Measurements from ENCODE around the gene PTPRK.

GRCh38 chr6:128437685-128438084, 82.7 kb downstream of the PTPRK start:
- TF ChIP-seq, protein P1, sequence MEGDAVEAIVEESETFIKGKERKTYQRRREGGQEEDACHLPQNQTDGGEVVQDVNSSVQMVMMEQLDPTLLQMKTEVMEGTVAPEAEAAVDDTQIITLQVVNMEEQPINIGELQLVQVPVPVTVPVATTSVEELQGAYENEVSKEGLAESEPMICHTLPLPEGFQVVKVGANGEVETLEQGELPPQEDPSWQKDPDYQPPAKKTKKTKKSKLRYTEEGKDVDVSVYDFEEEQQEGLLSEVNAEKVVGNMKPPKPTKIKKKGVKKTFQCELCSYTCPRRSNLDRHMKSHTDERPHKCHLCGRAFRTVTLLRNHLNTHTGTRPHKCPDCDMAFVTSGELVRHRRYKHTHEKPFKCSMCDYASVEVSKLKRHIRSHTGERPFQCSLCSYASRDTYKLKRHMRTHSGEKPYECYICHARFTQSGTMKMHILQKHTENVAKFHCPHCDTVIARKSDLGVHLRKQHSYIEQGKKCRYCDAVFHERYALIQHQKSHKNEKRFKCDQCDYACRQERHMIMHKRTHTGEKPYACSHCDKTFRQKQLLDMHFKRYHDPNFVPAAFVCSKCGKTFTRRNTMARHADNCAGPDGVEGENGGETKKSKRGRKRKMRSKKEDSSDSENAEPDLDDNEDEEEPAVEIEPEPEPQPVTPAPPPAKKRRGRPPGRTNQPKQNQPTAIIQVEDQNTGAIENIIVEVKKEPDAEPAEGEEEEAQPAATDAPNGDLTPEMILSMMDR (IDR thresholded peaks at IDR 0.05): no peak
- TF ChIP-seq POLR2A (IDR thresholded peaks at IDR 0.05): no peak
